Measurements from ENCODE around the gene CD46.

CD46 gene

GRCh38 chr1:207754011-207754410, 2.2 kb downstream of the CD46 start:
- DNase-seq (ENCODE audit: low read depth, low spot score) = no peak
- TF ChIP-seq CTCF (IDR thresholded peaks at IDR 0.05; ENCODE audit: low read depth, low read length) = no peak
- in situ Hi-C loops (cut with HindIII; ENCODE audit: low sequenced_read_pairs) = no loop called here
- H3K4me3 ChIP-seq (ENCODE audit: low read depth, low read length) = no peak overlapping the region

GRCh38 chr1:207754974-207755700, 3.3 kb downstream of the CD46 start:
- no peak for TF ChIP-seq CTCF (IDR thresholded peaks at IDR 0.05; ENCODE audit: low read depth, low read length)
- in situ Hi-C loops (cut with HindIII; ENCODE audit: low sequenced_read_pairs) = no loop called here
- H3K4me3 ChIP-seq (ENCODE audit: low read depth, low read length) = no peak overlapping the region
- no peak for DNase-seq (ENCODE audit: low read depth, low spot score)

- TF ChIP-seq CTCF (IDR thresholded peaks at IDR 0.05; ENCODE audit: low read depth, low read length) = no peak
- in situ Hi-C loops (cut with HindIII; ENCODE audit: low sequenced_read_pairs) = no loop called here
- H3K4me3 ChIP-seq (ENCODE audit: low read depth, low read length) = no peak overlapping the region
- no peak for DNase-seq (ENCODE audit: low read depth, low spot score)
Measured at GRCh38 chr1:207755846-207756693, 4.2 kb downstream of the CD46 start.

- no peak for TF ChIP-seq CTCF (IDR thresholded peaks at IDR 0.05; ENCODE audit: low read depth, low read length)
- no peak overlapping the region for H3K4me3 ChIP-seq (ENCODE audit: low read depth, low read length)
- in situ Hi-C loops (cut with HindIII; ENCODE audit: low sequenced_read_pairs) = no loop called here
- no peak for DNase-seq (ENCODE audit: low read depth, low spot score)
Measured at GRCh38 chr1:207762622-207763021, 10.8 kb downstream of the CD46 start.

GRCh38 chr1:207763091-207763490, 11.2 kb downstream of the CD46 start:
- no peak for TF ChIP-seq CTCF (IDR thresholded peaks at IDR 0.05; ENCODE audit: low read depth, low read length)
- no peak overlapping the region for H3K4me3 ChIP-seq (ENCODE audit: low read depth, low read length)
- in situ Hi-C loops (cut with HindIII; ENCODE audit: low sequenced_read_pairs) = no loop called here
- no peak for DNase-seq (ENCODE audit: low read depth, low spot score)

- H3K4me3 ChIP-seq (ENCODE audit: low read depth, low read length) = no peak overlapping the region
- DNase-seq (ENCODE audit: low read depth, low spot score) = no peak
- no peak for TF ChIP-seq CTCF (IDR thresholded peaks at IDR 0.05; ENCODE audit: low read depth, low read length)
- in situ Hi-C loops (cut with HindIII; ENCODE audit: low sequenced_read_pairs) = no loop called here
Measured at GRCh38 chr1:207763972-207764371, 12.1 kb downstream of the CD46 start.
